Measurements from ENCODE around the gene RNF14. TPM values are rescaled to one million over a fixed set of nuclear protein-coding genes. Genes with fewer than 3 reads are reported as not detected.

Gene RNF14
- total RNA-seq, 4 donors from 2014 or later: 11.9 to 45.0 (median 23.6) TPM

GRCh38 chr5:141941307-141941706 is 27.6 kb upstream of the RNF14 start:
- no peak for TF ChIP-seq POLR2A (IDR thresholded peaks at IDR 0.05)
- no peak for TF ChIP-seq CTCF (IDR thresholded peaks at IDR 0.05)
- WGBS, 2 donors: 20 to 30% methylated on average over 2 to 4 of the region's 6 CpGs
- no peaks in the 10 kb centered on the region for H3K9me3 ChIP-seq
- peaks cover 0 to 40% (median 25%) of the 10 kb centered on the region in 3 donors for H3K4me1 ChIP-seq
- H3K27me3 ChIP-seq: no peaks in the 10 kb centered on the region
- intact Hi-C loops (cut with DNase I): no loop called here
- peak overlapping the region in 2 of 4 donors; percentile 39 to 64 for H3K27ac ChIP-seq
- H3K4me3 ChIP-seq: no peak overlapping the region
- H3K36me3 ChIP-seq: peaks cover 4 to 45% (median 16%) of the 10 kb centered on the region in 3 donors
- DNase-seq: no peak

- WGBS, 2 donors: 79% methylated on average over 6 of the region's 6 CpGs
- Histone ChIP-seq H3K4me3 (no peak overlapping the region), H3K9me3 (no peaks in the 10 kb centered on the region), H3K4me1 (peaks cover 0 to 42% (median 25%) of the 10 kb centered on the region in 3 donors), H3K27me3 (no peaks in the 10 kb centered on the region), H3K27ac (peak overlapping the region in 2 of 4 donors; percentile 39 to 64), H3K36me3 (peaks cover 0 to 40% (median 11%) of the 10 kb centered on the region in 3 donors)
- no peak for DNase-seq
- TF ChIP-seq CTCF (IDR thresholded peaks at IDR 0.05) (no peak), POLR2A (IDR thresholded peaks at IDR 0.05) (no peak)
- intact Hi-C loops (cut with DNase I): no loop called here
These were observed 27.1 kb upstream of the RNF14 start for GRCh38 chr5:141941779-141942178.

- Histone ChIP-seq H3K36me3 (peaks cover 0 to 35% (median 11%) of the 10 kb centered on the region in 3 donors), H3K4me1 (peaks cover 0 to 42% (median 25%) of the 10 kb centered on the region in 3 donors), H3K9me3 (no peaks in the 10 kb centered on the region), H3K4me3 (no peak overlapping the region), H3K27ac (peak overlapping the region in 2 of 4 donors; percentile 39 to 64), H3K27me3 (no peaks in the 10 kb centered on the region)
- WGBS, 2 donors: 65 to 70% methylated on average over 9 of the region's 9 CpGs
- intact Hi-C loops (cut with DNase I): no loop called here
- no peak for DNase-seq
- TF ChIP-seq POLR2A (IDR thresholded peaks at IDR 0.05) (no peak), CTCF (IDR thresholded peaks at IDR 0.05) (no peak)
These were observed 26.6 kb upstream of the RNF14 start for GRCh38 chr5:141942185-141942857.

- DNase-seq: no peak
- 42 to 75% methylated on average over 7 to 9 of the region's 9 CpGs for WGBS, 2 donors
- Histone ChIP-seq H3K36me3 (peaks cover 0 to 18% (median 0%) of the 10 kb centered on the region in 3 donors), H3K27me3 (no peaks in the 10 kb centered on the region), H3K27ac (no peak overlapping the region), H3K4me3 (no peak overlapping the region), H3K9me3 (no peaks in the 10 kb centered on the region), H3K4me1 (peaks cover 0 to 48% (median 25%) of the 10 kb centered on the region in 3 donors)
- TF ChIP-seq POLR2A (IDR thresholded peaks at IDR 0.05) (no peak), CTCF (IDR thresholded peaks at IDR 0.05) (no peak)
- intact Hi-C loops (cut with DNase I): no loop called here
These were observed 24.8 kb upstream of the RNF14 start for GRCh38 chr5:141944076-141944475.

- DNase-seq: no peak
- Histone ChIP-seq H3K27ac (peak overlapping the region in 1 of 4 donors; percentile 52), H3K4me1 (peaks cover 0 to 48% (median 25%) of the 10 kb centered on the region in 3 donors), H3K27me3 (no peaks in the 10 kb centered on the region), H3K4me3 (no peak overlapping the region), H3K9me3 (no peaks in the 10 kb centered on the region), H3K36me3 (peaks cover 0 to 7% (median 0%) of the 10 kb centered on the region in 3 donors)
- intact Hi-C loops (cut with DNase I): no loop called here
- no peak for TF ChIP-seq CTCF (IDR thresholded peaks at IDR 0.05)
- TF ChIP-seq POLR2A (IDR thresholded peaks at IDR 0.05): no peak
- 40 to 43% methylated on average over 11 to 12 of the region's 25 CpGs for whole genome bisulfite sequencing, 2 donors
These were observed 23.3 kb upstream of the RNF14 start for GRCh38 chr5:141945511-141946051.

All from esophagus squamous epithelium (tissue), 5 donors.